Measurements from ENCODE around the gene RFTN1. TPM values are rescaled to one million over a fixed set of nuclear protein-coding genes. Genes with fewer than 3 reads are reported as not detected.
A peak's percentile ranks its signal among the peaks of the same experiment; 100 is the strongest.

RFTN1 gene
- polyA plus RNA-seq, 2 of the 4 experiments (the other 2 are of a cell fraction), result 1.8 to 3.7 TPM

GRCh38 chr3:16319307-16319706 is 194.2 kb downstream of the RFTN1 start (continued):
- TF ChIP-seq POLR2A (IDR thresholded peaks at IDR 0.05; ENCODE audit: low read length), result no peak

DNA sequence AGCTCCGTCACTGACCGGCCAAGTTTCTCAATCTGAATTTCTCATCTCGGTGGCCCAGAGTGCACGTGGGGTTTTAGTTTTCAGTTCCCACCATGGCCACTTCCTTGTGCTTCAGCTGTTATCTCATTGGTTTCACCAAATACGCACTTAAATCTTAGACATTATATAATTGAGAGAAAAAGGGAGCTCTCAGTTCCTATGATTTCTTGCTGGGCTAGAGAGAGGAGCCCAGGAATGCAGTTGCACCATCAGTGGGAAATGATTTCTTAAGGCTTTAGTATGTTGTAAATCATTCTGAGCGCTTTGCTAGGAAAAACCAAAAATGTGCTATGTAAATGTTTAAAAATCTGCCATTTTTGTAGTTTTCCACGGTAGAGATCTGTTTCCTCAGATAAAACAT is 195.3 kb downstream of the RFTN1 start:
- Histone ChIP-seq H3K27ac (no peak overlapping the region), H3K4me1 (no peaks in the 10 kb centered on the region), H3K4me3 (no peak overlapping the region), H3K9me3 (no peaks in the 10 kb centered on the region), H3K4me2 (no peak overlapping the region)
- FAIRE-seq, result no peak
- no peak for ATAC-seq
- ChIA-PET POLR2A (no interaction called here), CTCF (interaction anchor here (0.6 to 1.1 kb wide), 3 partner anchors 21 to 746 kb away, joined by 3 to 4 read pairs (median 3); no protein-coding TSS in a partner anchor)
- TF ChIP-seq FOSB (CRISPR knock-in tag; IDR thresholded peaks at IDR 0.05) (no peak), MAX (IDR thresholded peaks at IDR 0.05) (no peak), RARB (CRISPR knock-in tag; IDR thresholded peaks at IDR 0.05) (no peak), HDAC2 (IDR thresholded peaks at IDR 0.05) (no peak), KDM5A (IDR thresholded peaks at IDR 0.05) (no peak), ZC3H11A (IDR thresholded peaks at IDR 0.05) (no peak), ESRRA (IDR thresholded peaks at IDR 0.05; ENCODE audit: borderline replicate concordance, low read length) (no peak), HMGXB4 (CRISPR knock-in tag; IDR thresholded peaks at IDR 0.05; ENCODE audit: borderline replicate concordance) (no peak), ZSCAN20 (CRISPR knock-in tag; IDR thresholded peaks at IDR 0.05) (no peak), REST (IDR thresholded peaks at IDR 0.05) (no peak), FOXS1 (CRISPR knock-in tag; IDR thresholded peaks at IDR 0.05) (no peak), KDM1A (IDR thresholded peaks at IDR 0.05; ENCODE audit: low read depth) (no peak)
- DNase-seq (ENCODE audit: low read depth in 1 of 2, low spot score in 1 of 2), result no peak
- 91% methylated on average over 7 of the region's 7 CpGs for WGBS (ENCODE audit: missing lambda C conversion rate)

DNA sequence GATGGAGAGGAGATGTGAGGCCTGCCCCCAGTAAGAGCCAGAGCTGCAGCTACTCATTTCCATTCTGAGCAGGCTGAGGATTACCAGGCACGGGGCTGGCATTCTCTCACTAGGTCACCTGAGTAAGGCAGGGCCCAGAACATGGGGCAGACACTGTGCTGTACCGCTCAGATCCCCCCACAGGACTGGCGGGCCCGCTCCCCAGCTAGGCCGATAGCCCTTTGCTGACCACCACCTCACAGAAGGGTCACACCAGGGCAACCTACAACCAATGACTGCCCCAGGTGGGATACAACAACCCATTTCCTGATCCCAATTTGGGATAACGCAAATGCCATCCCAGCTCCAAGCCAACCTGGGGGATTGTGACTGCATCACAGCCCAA is 195.9 kb downstream of the RFTN1 start:
- Histone ChIP-seq H3K4me1 (no peaks in the 10 kb centered on the region), H3K27ac (no peak overlapping the region), H3K9me3 (no peaks in the 10 kb centered on the region), H3K4me2 (no peak overlapping the region), H3K4me3 (no peak overlapping the region)
- TF ChIP-seq HEYL (CRISPR knock-in tag; IDR thresholded peaks at IDR 0.05) (no peak), CBX8 (IDR thresholded peaks at IDR 0.05) (no peak)
- ChIA-PET POLR2A (no interaction called here), CTCF (interaction anchor here (0.6 kb wide), 2 partner anchors 705 to 745 kb away, joined by 3 to 4 read pairs; no protein-coding TSS in a partner anchor)
- no peak for DNase-seq (ENCODE audit: low read depth in 1 of 2, low spot score in 1 of 2)
- WGBS (ENCODE audit: missing lambda C conversion rate), result 98% methylated on average over 5 of the region's 6 CpGs
- no peak for FAIRE-seq
- no peak for ATAC-seq

- no peaks in the 10 kb centered on the region for H3K9me3 ChIP-seq
- no peaks in the 10 kb centered on the region for H3K4me1 ChIP-seq
- ChIA-PET POLR2A (no interaction called here), CTCF (interaction anchor here (0.6 to 1.2 kb wide), 2 partner anchors 9 to 106 kb away, joined by 3 read pairs; no protein-coding TSS in a partner anchor)
- H3K27ac ChIP-seq, result no peak overlapping the region
- peak in 1 of 2 experiments; percentile 29; a peak in 2 of 6 replicates for ATAC-seq
- H3K4me3 ChIP-seq, result no peak overlapping the region
- TF ChIP-seq MAZ (IDR thresholded peaks at IDR 0.05; ENCODE audit: borderline replicate concordance, low read depth, low read length), result no peak
- no peak for TF ChIP-seq TFCP2L1 (CRISPR knock-in tag; IDR thresholded peaks at IDR 0.05)
- no peak for TF ChIP-seq HOXA7 (CRISPR knock-in tag; IDR thresholded peaks at IDR 0.05)
- TF ChIP-seq RAD21 (conservative IDR thresholded peaks at IDR 0.05 in 1 of 2, IDR thresholded peaks at IDR 0.05 in 1 of 2), result no peak
- no peak for TF ChIP-seq CEBPB (IDR thresholded peaks at IDR 0.05)
- TF ChIP-seq FOSL2 (IDR thresholded peaks at IDR 0.05), result no peak
- no peak for TF ChIP-seq FOSL2 (CRISPR knock-in tag; IDR thresholded peaks at IDR 0.05)
- no peak for TF ChIP-seq POLR2A (IDR thresholded peaks at IDR 0.05; ENCODE audit: low read length)
- TF ChIP-seq FOXS1 (CRISPR knock-in tag; IDR thresholded peaks at IDR 0.05), result no peak
- FAIRE-seq, result no peak
- 95% methylated on average over 5 of the region's 5 CpGs for WGBS (ENCODE audit: missing lambda C conversion rate)
- H3K4me2 ChIP-seq, result no peak overlapping the region
- DNase-seq (ENCODE audit: low read depth in 1 of 2, low spot score in 1 of 2), result no peak
These were observed 196.5 kb downstream of the RFTN1 start for GRCh38 chr3:16316847-16317560.
